Measurements from ENCODE around the gene NCK1.

NCK1 gene

GRCh38 chr3:136955813-136956212 is 93.8 kb downstream of the NCK1 start:
- Histone ChIP-seq H3K27me3 (ENCODE audit: control insufficient read depth, low read length) (no peaks in the 10 kb centered on the region), H3K9me3 (ENCODE audit: control insufficient read depth, insufficient read depth, low read length) (no peaks in the 10 kb centered on the region), H3K79me2 (ENCODE audit: control insufficient read depth, low read length) (peaks cover 17% of the 10 kb centered on the region), H3K4me2 (ENCODE audit: low read length) (no peak overlapping the region), H3F3A (ENCODE audit: control insufficient read depth, insufficient read depth) (no peaks in the 10 kb centered on the region), H3K27ac (ENCODE audit: low read depth, low read length) (no peak overlapping the region), H4K20me1 (ENCODE audit: control insufficient read depth, insufficient read depth, low read depth, low read length) (no peaks in the 10 kb centered on the region), H3K36me3 (ENCODE audit: control insufficient read depth, low read length) (peaks cover 6% of the 10 kb centered on the region), H3K4me3 (ENCODE audit: low read length) (no peak overlapping the region), H3K9me2 (replicated peaks; ENCODE audit: control insufficient read depth, low read length) (no peaks in the 10 kb centered on the region), H3K4me1 (ENCODE audit: control insufficient read depth, low read length) (peaks cover 21% of the 10 kb centered on the region)
- no peak for TF ChIP-seq CTCF (IDR thresholded peaks at IDR 0.05; ENCODE audit: low read depth, low read length, poor library complexity, severe bottlenecking)

- no peaks in the 10 kb centered on the region for H3K36me3 ChIP-seq (ENCODE audit: control insufficient read depth, low read length)
- H3K27ac ChIP-seq (ENCODE audit: low read depth, low read length) = no peak overlapping the region
- peaks cover 10% of the 10 kb centered on the region for H3K4me1 ChIP-seq (ENCODE audit: control insufficient read depth, low read length)
- H3K9me2 ChIP-seq (replicated peaks; ENCODE audit: control insufficient read depth, low read length) = no peaks in the 10 kb centered on the region
- no peaks in the 10 kb centered on the region for H3K27me3 ChIP-seq (ENCODE audit: control insufficient read depth, low read length)
- H3K9me3 ChIP-seq (ENCODE audit: control insufficient read depth, insufficient read depth, low read length) = no peaks in the 10 kb centered on the region
- TF ChIP-seq EZH2phosphoT487 (IDR thresholded peaks at IDR 0.05; ENCODE audit: borderline replicate concordance, low read length) (no peak), CTCF (IDR thresholded peaks at IDR 0.05; ENCODE audit: low read depth, low read length, poor library complexity, severe bottlenecking) (no peak)
- H3K4me2 ChIP-seq (ENCODE audit: low read length) = no peak overlapping the region
- no peak overlapping the region for H3K4me3 ChIP-seq (ENCODE audit: low read length)
- no peaks in the 10 kb centered on the region for H3F3A ChIP-seq (ENCODE audit: control insufficient read depth, insufficient read depth)
- no peaks in the 10 kb centered on the region for H4K20me1 ChIP-seq (ENCODE audit: control insufficient read depth, insufficient read depth, low read depth, low read length)
- peaks cover 6% of the 10 kb centered on the region for H3K79me2 ChIP-seq (ENCODE audit: control insufficient read depth, low read length)
Observed at GRCh38 chr3:136956971-136957370, 95.0 kb downstream of the NCK1 start.

- Histone ChIP-seq H3K27ac (ENCODE audit: low read depth, low read length) (no peak within 1 kb of the TSS), H3K4me3 (ENCODE audit: low read length) (no peak within 1 kb of the TSS), H3K9me3 (ENCODE audit: control insufficient read depth, insufficient read depth, low read length) (no peaks in the 10 kb centered on the region), H3K36me3 (ENCODE audit: control insufficient read depth, low read length) (no peaks in the 10 kb centered on the region), H3K9me2 (replicated peaks; ENCODE audit: control insufficient read depth, low read length) (no peaks in the 10 kb centered on the region), H3K27me3 (ENCODE audit: control insufficient read depth, low read length) (no peaks in the 10 kb centered on the region), H3K4me1 (ENCODE audit: control insufficient read depth, low read length) (peaks cover 1% of the 10 kb centered on the region), H3K79me2 (ENCODE audit: control insufficient read depth, low read length) (no peaks in the 10 kb centered on the region; the same call in 1 of the 2 replicates), H3F3A (ENCODE audit: control insufficient read depth, insufficient read depth) (no peaks in the 10 kb centered on the region), H3K4me2 (ENCODE audit: low read length) (no peak within 1 kb of the TSS), H4K20me1 (ENCODE audit: control insufficient read depth, insufficient read depth, low read depth, low read length) (no peaks in the 10 kb centered on the region)
- no peak for TF ChIP-seq EZH2phosphoT487 (IDR thresholded peaks at IDR 0.05; ENCODE audit: borderline replicate concordance, low read length)
Observed at GRCh38 chr3:136957751-136958288, 95.8 kb downstream of the NCK1 start, which contains the start of gene IL20RB. Gene IL20RB, plus strand, starts transcription at chr3:136957983. Its CDS starts 131 bp downstream, at chr3:136958114.

- Histone ChIP-seq H3K4me3 (ENCODE audit: low read length) (no peak overlapping the region), H4K20me1 (ENCODE audit: control insufficient read depth, insufficient read depth, low read depth, low read length) (no peaks in the 10 kb centered on the region), H3K4me2 (ENCODE audit: low read length) (no peak overlapping the region), H3K9me3 (ENCODE audit: control insufficient read depth, insufficient read depth, low read length) (no peaks in the 10 kb centered on the region), H3K9me2 (replicated peaks; ENCODE audit: control insufficient read depth, low read length) (no peaks in the 10 kb centered on the region), H3K27me3 (ENCODE audit: control insufficient read depth, low read length) (no peaks in the 10 kb centered on the region), H3F3A (ENCODE audit: control insufficient read depth, insufficient read depth) (peaks cover 3% of the 10 kb centered on the region; the same call in 1 of the 2 replicates), H3K4me1 (ENCODE audit: control insufficient read depth, low read length) (no peaks in the 10 kb centered on the region), H3K79me2 (ENCODE audit: control insufficient read depth, low read length) (no peaks in the 10 kb centered on the region), H3K27ac (ENCODE audit: low read depth, low read length) (no peak overlapping the region), H3K36me3 (ENCODE audit: control insufficient read depth, low read length) (no peaks in the 10 kb centered on the region)
- TF ChIP-seq CTCF (IDR thresholded peaks at IDR 0.05; ENCODE audit: low read depth, low read length, poor library complexity, severe bottlenecking) (no peak), EZH2phosphoT487 (IDR thresholded peaks at IDR 0.05; ENCODE audit: borderline replicate concordance, low read length) (no peak)
Observed at GRCh38 chr3:136958939-136959338, 96.9 kb downstream of the NCK1 start.
